Inflammatory macrophage treated with lipopolysaccharide for 4 hours (primary cell): ENCODE data around the gene ZNRF2.
A peak's percentile ranks its signal among the peaks of the same experiment; 100 is the strongest.

ENCODE experiments used
- DNase-seq: peaks from one replicate; pipeline ENCODE4 v3.0.0-alpha.2; 2020

The ZNRF2 gene

GRCh38 chr7:30327813-30328212 is 43.4 kb downstream of the ZNRF2 start:
- no peak for DNase-seq

- DNase-seq = no peak
Observed at GRCh38 chr7:30328381-30328780, 44.0 kb downstream of the ZNRF2 start.

- peak; percentile 53 for DNase-seq
Observed at GRCh38 chr7:30329716-30330115, 45.3 kb downstream of the ZNRF2 start.

- peak; percentile 64 for DNase-seq
Observed at GRCh38 chr7:30330134-30331111, 46.0 kb downstream of the ZNRF2 start.

- DNase-seq = peak; percentile 13
Observed at GRCh38 chr7:30331338-30331737, 46.9 kb downstream of the ZNRF2 start.

- DNase-seq = no peak
Observed at GRCh38 chr7:30332549-30332948, 48.2 kb downstream of the ZNRF2 start.

GRCh38 chr7:30335763-30336487 is 51.5 kb downstream of the ZNRF2 start:
- no peak for DNase-seq

GRCh38 chr7:30344513-30344912 is 60.1 kb downstream of the ZNRF2 start:
- DNase-seq = no peak

- DNase-seq = no peak
Observed at GRCh38 chr7:30347226-30348082, 63.1 kb downstream of the ZNRF2 start.

GRCh38 chr7:30348083-30348560 is 63.7 kb downstream of the ZNRF2 start:
- peak; percentile 83 for DNase-seq

GRCh38 chr7:30349170-30349569 is 64.8 kb downstream of the ZNRF2 start:
- DNase-seq = no peak

GRCh38 chr7:30349816-30350215 is 65.4 kb downstream of the ZNRF2 start:
- DNase-seq = no peak

GRCh38 chr7:30351286-30351685 is 66.9 kb downstream of the ZNRF2 start:
- peak; percentile 51 for DNase-seq

- no peak for DNase-seq
Observed at GRCh38 chr7:30351724-30352123, 67.3 kb downstream of the ZNRF2 start.

- no peak for DNase-seq
Observed at GRCh38 chr7:30352169-30352568, 67.8 kb downstream of the ZNRF2 start.

- no peak for DNase-seq
Observed at GRCh38 chr7:30353532-30353931, 69.1 kb downstream of the ZNRF2 start.

- no peak for DNase-seq
Observed at GRCh38 chr7:30353932-30354607, 69.7 kb downstream of the ZNRF2 start.

- DNase-seq = no peak
Observed at GRCh38 chr7:30354791-30355190, 70.4 kb downstream of the ZNRF2 start.

- DNase-seq = no peak
Observed at GRCh38 chr7:30359957-30360356, 75.6 kb downstream of the ZNRF2 start.

- DNase-seq = no peak
Observed at GRCh38 chr7:30363778-30364563, 79.6 kb downstream of the ZNRF2 start.

- DNase-seq = no peak
Observed at GRCh38 chr7:30364773-30365172, 80.4 kb downstream of the ZNRF2 start.
